ENCODE measurements around the gene AQP1. TPM values are rescaled to one million over a fixed set of nuclear protein-coding genes. Genes with fewer than 3 reads are reported as not detected.

Gene AQP1
- polyA plus RNA-seq, 2 of the 4 experiments (the other 2 are of a cell fraction), result 0.49 to 0.58 TPM

- 77% methylated on average over 7 of the region's 7 CpGs for WGBS (ENCODE audit: missing lambda C conversion rate)
- DNase-seq (ENCODE audit: low read depth in 1 of 2, low spot score in 1 of 2), result no peak
- TF ChIP-seq REST (IDR thresholded peaks at IDR 0.05), result no peak
- TF ChIP-seq FOSL2 (IDR thresholded peaks at IDR 0.05), result no peak
- TF ChIP-seq FOSL2 (CRISPR knock-in tag; IDR thresholded peaks at IDR 0.05), result no peak
- Histone ChIP-seq H3K9me3 (no peaks in the 10 kb centered on the region), H3K4me1 (no peaks in the 10 kb centered on the region), H3K4me3 (no peak overlapping the region), H3K27ac (no peak overlapping the region), H3K4me2 (no peak overlapping the region)
- FAIRE-seq, result no peak
- POLR2A ChIA-PET, result no interaction called here
- ATAC-seq, result no peak
- CTCF ChIA-PET, result no interaction called here
Observed at GRCh38 chr7:30886608-30887011, 25.0 kb upstream of the AQP1 start.

- FAIRE-seq (no peak), ATAC-seq (no peak), DNase-seq (ENCODE audit: low read depth in 1 of 2, low spot score in 1 of 2) (no peak)
- no peak for TF ChIP-seq USF2 (IDR thresholded peaks at IDR 0.05)
- no peak for TF ChIP-seq EHMT2 (IDR thresholded peaks at IDR 0.05; ENCODE audit: low read depth)
- TF ChIP-seq HMGXB4 (CRISPR knock-in tag; IDR thresholded peaks at IDR 0.05; ENCODE audit: borderline replicate concordance), result no peak
- TF ChIP-seq HDAC2 (IDR thresholded peaks at IDR 0.05), result no peak
- TF ChIP-seq FOXS1 (CRISPR knock-in tag; IDR thresholded peaks at IDR 0.05), result no peak
- no peak for TF ChIP-seq RCOR1 (IDR thresholded peaks at IDR 0.05; ENCODE audit: low read depth, low read length)
- TF ChIP-seq BCL3 (IDR thresholded peaks at IDR 0.05), result no peak
- TF ChIP-seq CHD4 (IDR thresholded peaks at IDR 0.05; ENCODE audit: borderline replicate concordance), result no peak
- TF ChIP-seq KDM5A (IDR thresholded peaks at IDR 0.05), result no peak
- no peak for TF ChIP-seq ZFP36 (IDR thresholded peaks at IDR 0.05; ENCODE audit: borderline replicate concordance, partially characterized antibody)
- TF ChIP-seq ESRRA (IDR thresholded peaks at IDR 0.05; ENCODE audit: borderline replicate concordance, low read length), result no peak
- TF ChIP-seq MAX (IDR thresholded peaks at IDR 0.05), result no peak
- POLR2A ChIA-PET, result no interaction called here
- H3K27ac ChIP-seq, result no peak overlapping the region
- CTCF ChIA-PET, result no interaction called here
- WGBS (ENCODE audit: missing lambda C conversion rate), result 64% methylated on average over 7 of the region's 10 CpGs
- H3K4me3 ChIP-seq, result no peak overlapping the region
- no peak overlapping the region for H3K4me2 ChIP-seq
- H3K4me1 ChIP-seq, result no peaks in the 10 kb centered on the region
- H3K9me3 ChIP-seq, result no peaks in the 10 kb centered on the region
Observed at GRCh38 chr7:30887464-30887872, 24.2 kb upstream of the AQP1 start.

- ChIA-PET CTCF (interaction anchor here (0.9 to 1.2 kb wide), 3 partner anchors 8 to 50 kb away, joined by 3 read pairs; no protein-coding TSS in a partner anchor), POLR2A (no interaction called here)
- Histone ChIP-seq H3K4me1 (no peaks in the 10 kb centered on the region), H3K4me2 (no peak overlapping the region), H3K9me3 (no peaks in the 10 kb centered on the region), H3K27ac (no peak overlapping the region), H3K4me3 (no peak overlapping the region)
- peak in 1 of 2 experiments; percentile 17 for DNase-seq (ENCODE audit: low read depth in 1 of 2, low spot score in 1 of 2)
- WGBS (ENCODE audit: missing lambda C conversion rate), result 43% methylated on average over 3 of the region's 3 CpGs
- FAIRE-seq, result no peak
- ATAC-seq, result peak; percentile 54 to 55; a peak in 4 of 6 replicates
- TF ChIP-seq CHD4 (IDR thresholded peaks at IDR 0.05; ENCODE audit: borderline replicate concordance) (no peak), ESRRA (IDR thresholded peaks at IDR 0.05; ENCODE audit: borderline replicate concordance, low read length) (no peak), ELK1 (IDR thresholded peaks at IDR 0.05; ENCODE audit: low read depth, low read length) (no peak), HDAC2 (IDR thresholded peaks at IDR 0.05) (no peak), CBX8 (IDR thresholded peaks at IDR 0.05) (no peak), CBX2 (IDR thresholded peaks at IDR 0.05; ENCODE audit: borderline replicate concordance, low read depth) (no peak), JUN (IDR thresholded peaks at IDR 0.05) (no peak), HEYL (CRISPR knock-in tag; IDR thresholded peaks at IDR 0.05) (no peak), FOSL2 (IDR thresholded peaks at IDR 0.05) (no peak), FOSL2 (CRISPR knock-in tag; IDR thresholded peaks at IDR 0.05) (no peak), TFCP2L1 (CRISPR knock-in tag; IDR thresholded peaks at IDR 0.05) (no peak), HES2 (IDR thresholded peaks at IDR 0.05) (no peak), POLR2A (IDR thresholded peaks at IDR 0.05; ENCODE audit: low read length) (no peak), MAFK (IDR thresholded peaks at IDR 0.05; ENCODE audit: partially characterized antibody) (no peak), RAD21 (conservative IDR thresholded peaks at IDR 0.05 in 1 of 2, IDR thresholded peaks at IDR 0.05 in 1 of 2) (no peak), JUNB (IDR thresholded peaks at IDR 0.05) (no peak), HOXB13 (CRISPR knock-in tag; IDR thresholded peaks at IDR 0.05; ENCODE audit: low read depth) (no peak)
Observed at GRCh38 chr7:30888747-30889146, 22.9 kb upstream of the AQP1 start.

Data from A549 (cell line).